HEK293 (cell line): Measurements from ENCODE around the gene ZNF862.

Experiments used
- ZBTB48 ChIP-seq: fragments of 450-650 bp; formaldehyde crosslinking; IDR thresholded peaks from 2 replicates; pipeline ENCODE4 v1.5.1; 2016; ENCODE audit warnings: missing biosample characterization, missing genetic modification characterization
- ZNF24 ChIP-seq: fragments of 450-650 bp; formaldehyde crosslinking; IDR thresholded peaks from 2 replicates; pipeline ENCODE4 v1.5.1; 2016; ENCODE audit warnings: missing biosample characterization, missing genetic modification characterization
- ZNF580 ChIP-seq: fragments of 450-650 bp; formaldehyde crosslinking; IDR thresholded peaks from 2 replicates; pipeline ENCODE4 v1.5.1; 2016; ENCODE audit warnings: missing biosample characterization, missing genetic modification characterization

DNA sequence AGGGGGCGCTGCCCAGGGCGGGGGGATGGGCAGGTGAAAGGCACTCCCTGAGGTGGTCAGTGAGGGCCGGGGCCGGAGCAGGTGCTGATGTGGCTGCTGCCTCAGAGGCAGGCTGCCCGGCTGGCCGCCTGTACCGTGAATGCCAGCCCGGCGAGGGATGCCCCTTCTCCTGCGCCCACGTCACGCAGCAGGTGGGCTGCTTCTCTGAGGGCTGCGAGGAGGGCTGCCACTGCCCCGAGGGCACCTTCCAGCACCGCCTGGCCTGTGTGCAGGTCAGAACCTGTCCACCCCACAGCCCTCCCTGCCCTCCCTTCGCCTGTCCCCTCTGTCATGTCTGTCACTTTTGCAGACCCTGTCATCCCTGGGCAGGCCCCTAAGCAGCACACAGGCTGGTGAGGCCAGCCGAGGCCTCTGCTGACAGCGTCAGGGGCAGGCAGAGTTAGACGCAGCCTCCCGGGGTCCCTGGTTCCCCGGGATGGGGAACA lies 21.9 kb upstream of the ZNF862 start:
- TF ChIP-seq ZNF24 (tag by site-specific recombination) (no peak), ZNF580 (tag by site-specific recombination) (no peak), ZBTB48 (tag by site-specific recombination) (no peak)
